Placental pericyte (primary cell): Measurements from ENCODE around the gene OR10W1. TPM values are rescaled to one million over a fixed set of nuclear protein-coding genes. Genes with fewer than 3 reads are reported as not detected.

ENCODE experiments used
- total RNA-seq: library from RNA; depleted of rRNA; stranded (reverse); fragments of >200 nt; gene quantifications from 2 replicates; pipeline ENCODE4 v1.2.3, GENCODE V29; 2012

OR10W1 gene, protein sequence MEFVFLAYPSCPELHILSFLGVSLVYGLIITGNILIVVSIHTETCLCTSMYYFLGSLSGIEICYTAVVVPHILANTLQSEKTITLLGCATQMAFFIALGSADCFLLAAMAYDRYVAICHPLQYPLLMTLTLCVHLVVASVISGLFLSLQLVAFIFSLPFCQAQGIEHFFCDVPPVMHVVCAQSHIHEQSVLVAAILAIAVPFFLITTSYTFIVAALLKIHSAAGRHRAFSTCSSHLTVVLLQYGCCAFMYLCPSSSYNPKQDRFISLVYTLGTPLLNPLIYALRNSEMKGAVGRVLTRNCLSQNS
- total RNA-seq: not detected in 2 replicates

DNA sequence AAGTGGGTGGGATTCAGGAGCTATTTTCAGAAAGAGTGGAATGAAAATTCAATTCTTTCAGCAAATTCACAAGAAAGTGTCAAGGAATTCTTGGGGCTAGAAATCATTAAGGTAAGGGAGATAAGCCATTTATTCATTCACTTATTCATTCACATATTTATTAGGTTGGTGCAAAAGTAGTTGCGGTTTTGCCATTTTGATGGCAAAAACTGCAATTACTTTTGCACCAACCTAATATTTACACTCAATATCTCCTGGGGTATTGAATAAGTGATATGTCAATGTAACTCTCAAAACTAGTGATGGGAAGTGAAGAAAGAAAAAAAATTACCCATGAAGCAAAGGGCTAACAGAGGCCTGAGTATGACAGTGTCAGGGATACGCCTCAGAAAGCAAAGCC, at the start of gene OR10W1:
Gene OR10W1, minus strand, starts transcription at position 119 of the 400 bp plus-strand sequence. CDS start 402 bp downstream, outside the sequence.

Other genes starting within 250 kb of the OR10W1 start
- gene OR9Q1, start 244.4 kb downstream of the OR10W1 start, total RNA-seq: not detected in 2 replicates
- gene OR6Q1, start 237.3 kb downstream of the OR10W1 start, total RNA-seq: not detected in 2 replicates
- gene OR9I1, start 142.7 kb downstream of the OR10W1 start, total RNA-seq: not detected in 2 replicates
- gene OR9Q2, start 79.2 kb downstream of the OR10W1 start, total RNA-seq: not detected in 2 replicates
- not detected in 2 replicates for gene OR1S2, start 64.1 kb downstream of the OR10W1 start, total RNA-seq
- not detected in 2 replicates for gene OR1S1, start 55.5 kb downstream of the OR10W1 start, total RNA-seq
- gene OR10Q1, start 39.3 kb downstream of the OR10W1 start, total RNA-seq: not detected in 2 replicates
- not detected in 2 replicates for gene OR5B17, start 90.8 kb upstream of the OR10W1 start, total RNA-seq
- gene OR5B3, start 138.6 kb upstream of the OR10W1 start, total RNA-seq: not detected in 2 replicates
- gene OR5B2, start 159.9 kb upstream of the OR10W1 start, total RNA-seq: not detected in 2 replicates
- not detected in 2 replicates for gene OR5B12, start 174.0 kb upstream of the OR10W1 start, total RNA-seq
- 2.0 TPM in 1 of 2 replicates, not detected in the other for gene OR5B21, start 239.8 kb upstream of the OR10W1 start, total RNA-seq